Measurements from ENCODE around the gene SYT7. TPM values are rescaled to one million over a fixed set of nuclear protein-coding genes. Genes with fewer than 3 reads are reported as not detected.

Gene SYT7
- total RNA-seq, 1 donor from 2014 or later: 12.7 TPM

DNA sequence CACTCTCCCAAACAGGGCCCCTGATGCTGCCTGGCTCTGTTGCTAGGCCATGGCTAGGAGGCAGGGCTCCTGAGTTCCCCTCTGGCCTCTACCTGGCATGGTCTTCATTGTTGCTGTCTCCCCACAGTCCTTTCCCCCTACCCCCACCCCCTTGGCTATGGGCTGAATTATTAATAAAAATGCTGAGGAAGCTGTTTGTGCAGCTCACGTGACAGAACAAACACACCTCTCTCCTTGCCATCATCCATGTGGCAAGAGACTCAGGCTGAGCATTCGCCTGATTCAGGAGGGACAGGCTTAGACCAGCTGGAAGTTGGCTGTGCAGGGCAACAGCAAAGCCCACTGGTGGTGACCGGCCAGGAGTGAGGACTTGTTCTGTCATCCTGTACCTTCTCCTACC, 4.2 kb upstream of the SYT7 start:
- H3K27me3 ChIP-seq (ENCODE audit: control insufficient read depth, insufficient read depth, low read length): peaks cover 56% of the 10 kb centered on the region
- no peak for DNase-seq (ENCODE audit: low read depth)

DNA sequence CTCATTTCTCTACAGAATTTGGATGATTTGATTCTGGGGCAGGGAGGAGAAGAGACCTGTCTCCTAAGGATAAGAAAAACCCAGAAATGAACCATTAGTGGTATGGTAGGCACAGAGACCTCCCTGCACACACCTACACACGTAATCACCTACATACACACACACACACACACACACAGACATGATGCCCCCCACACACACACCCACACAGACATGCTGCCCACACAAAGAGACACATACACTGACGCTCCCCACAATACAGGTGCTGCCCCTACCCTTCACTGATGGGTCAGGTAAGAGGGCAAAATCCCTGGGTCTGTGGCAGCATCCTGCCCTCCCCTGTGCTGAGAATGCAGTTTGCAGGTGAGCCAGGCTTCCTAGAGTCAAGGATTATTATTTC, 1.1 kb upstream of the SYT7 start:
- no peak for DNase-seq (ENCODE audit: low read depth)
- Histone ChIP-seq H3K27me3 (ENCODE audit: control insufficient read depth, insufficient read depth, low read length) (peaks cover 59% of the 10 kb centered on the region), H3K36me3 (ENCODE audit: control insufficient read depth, insufficient read depth, low read length) (no peaks in the 10 kb centered on the region), H3K4me3 (ENCODE audit: low read depth, low read length) (no peak overlapping the region)
- TF ChIP-seq, protein P1, sequence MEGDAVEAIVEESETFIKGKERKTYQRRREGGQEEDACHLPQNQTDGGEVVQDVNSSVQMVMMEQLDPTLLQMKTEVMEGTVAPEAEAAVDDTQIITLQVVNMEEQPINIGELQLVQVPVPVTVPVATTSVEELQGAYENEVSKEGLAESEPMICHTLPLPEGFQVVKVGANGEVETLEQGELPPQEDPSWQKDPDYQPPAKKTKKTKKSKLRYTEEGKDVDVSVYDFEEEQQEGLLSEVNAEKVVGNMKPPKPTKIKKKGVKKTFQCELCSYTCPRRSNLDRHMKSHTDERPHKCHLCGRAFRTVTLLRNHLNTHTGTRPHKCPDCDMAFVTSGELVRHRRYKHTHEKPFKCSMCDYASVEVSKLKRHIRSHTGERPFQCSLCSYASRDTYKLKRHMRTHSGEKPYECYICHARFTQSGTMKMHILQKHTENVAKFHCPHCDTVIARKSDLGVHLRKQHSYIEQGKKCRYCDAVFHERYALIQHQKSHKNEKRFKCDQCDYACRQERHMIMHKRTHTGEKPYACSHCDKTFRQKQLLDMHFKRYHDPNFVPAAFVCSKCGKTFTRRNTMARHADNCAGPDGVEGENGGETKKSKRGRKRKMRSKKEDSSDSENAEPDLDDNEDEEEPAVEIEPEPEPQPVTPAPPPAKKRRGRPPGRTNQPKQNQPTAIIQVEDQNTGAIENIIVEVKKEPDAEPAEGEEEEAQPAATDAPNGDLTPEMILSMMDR (IDR thresholded peaks at IDR 0.05; ENCODE audit: insufficient read depth, low read length, poor library complexity, severe bottlenecking): no peak

More for the DNA sequence above, 4.2 kb upstream of the SYT7 start:
- H3K4me3 ChIP-seq (ENCODE audit: low read depth, low read length): no peak overlapping the region
- TF ChIP-seq, protein P1 (IDR thresholded peaks at IDR 0.05; ENCODE audit: insufficient read depth, low read length, poor library complexity, severe bottlenecking): no peak
- H3K36me3 ChIP-seq (ENCODE audit: control insufficient read depth, insufficient read depth, low read length): no peaks in the 10 kb centered on the region

DNA sequence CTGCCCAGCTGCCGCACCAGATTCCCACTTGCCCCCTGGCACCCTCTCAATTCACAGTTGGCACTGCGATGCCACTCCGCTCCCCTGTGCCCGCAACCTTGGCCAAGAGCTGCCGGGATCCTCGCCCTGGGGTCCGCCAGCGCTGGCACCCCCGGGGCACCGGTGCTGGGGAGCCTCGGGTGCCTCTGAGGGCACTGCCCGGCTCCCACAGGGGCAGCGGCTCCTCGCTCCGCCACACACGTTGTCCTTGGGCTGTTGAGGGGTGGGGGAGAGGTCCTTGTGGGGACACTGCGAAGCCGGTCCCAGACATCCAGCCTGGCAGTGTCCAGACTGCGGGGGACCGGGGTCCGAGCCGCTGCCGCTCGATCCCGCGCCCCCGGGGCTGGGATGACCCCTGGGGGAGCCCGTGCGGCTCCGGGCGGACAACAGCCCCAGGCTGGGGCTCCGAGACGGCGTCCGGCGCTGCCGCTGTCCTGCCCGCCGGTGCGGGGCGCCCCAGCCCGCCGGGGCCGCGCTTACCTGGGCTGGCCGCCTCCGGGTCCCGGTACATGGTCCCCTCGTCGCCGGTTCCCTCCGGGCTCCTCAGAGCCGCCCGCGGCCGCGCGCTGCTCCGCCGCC, 496 bp downstream of the SYT7 start:
- TF ChIP-seq, protein P1 (IDR thresholded peaks at IDR 0.05; ENCODE audit: insufficient read depth, low read length, poor library complexity, severe bottlenecking): no peak
- no peaks in the 10 kb centered on the region for H3K36me3 ChIP-seq (ENCODE audit: control insufficient read depth, insufficient read depth, low read length)
- no peak for DNase-seq (ENCODE audit: low read depth)
- H3K4me3 ChIP-seq (ENCODE audit: low read depth, low read length): peak overlapping the region; percentile 17
- H3K27me3 ChIP-seq (ENCODE audit: control insufficient read depth, insufficient read depth, low read length): peaks cover 62% of the 10 kb centered on the region

- peaks cover 63% of the 10 kb centered on the region for H3K27me3 ChIP-seq (ENCODE audit: control insufficient read depth, insufficient read depth, low read length)
- TF ChIP-seq, protein P1 (IDR thresholded peaks at IDR 0.05; ENCODE audit: insufficient read depth, low read length, poor library complexity, severe bottlenecking): no peak
- H3K36me3 ChIP-seq (ENCODE audit: control insufficient read depth, insufficient read depth, low read length): no peaks in the 10 kb centered on the region
- H3K4me3 ChIP-seq (ENCODE audit: low read depth, low read length): no peak overlapping the region
- DNase-seq (ENCODE audit: low read depth): no peak
Measured at GRCh38 chr11:61579676-61580270, 1.1 kb downstream of the SYT7 start.

DNA sequence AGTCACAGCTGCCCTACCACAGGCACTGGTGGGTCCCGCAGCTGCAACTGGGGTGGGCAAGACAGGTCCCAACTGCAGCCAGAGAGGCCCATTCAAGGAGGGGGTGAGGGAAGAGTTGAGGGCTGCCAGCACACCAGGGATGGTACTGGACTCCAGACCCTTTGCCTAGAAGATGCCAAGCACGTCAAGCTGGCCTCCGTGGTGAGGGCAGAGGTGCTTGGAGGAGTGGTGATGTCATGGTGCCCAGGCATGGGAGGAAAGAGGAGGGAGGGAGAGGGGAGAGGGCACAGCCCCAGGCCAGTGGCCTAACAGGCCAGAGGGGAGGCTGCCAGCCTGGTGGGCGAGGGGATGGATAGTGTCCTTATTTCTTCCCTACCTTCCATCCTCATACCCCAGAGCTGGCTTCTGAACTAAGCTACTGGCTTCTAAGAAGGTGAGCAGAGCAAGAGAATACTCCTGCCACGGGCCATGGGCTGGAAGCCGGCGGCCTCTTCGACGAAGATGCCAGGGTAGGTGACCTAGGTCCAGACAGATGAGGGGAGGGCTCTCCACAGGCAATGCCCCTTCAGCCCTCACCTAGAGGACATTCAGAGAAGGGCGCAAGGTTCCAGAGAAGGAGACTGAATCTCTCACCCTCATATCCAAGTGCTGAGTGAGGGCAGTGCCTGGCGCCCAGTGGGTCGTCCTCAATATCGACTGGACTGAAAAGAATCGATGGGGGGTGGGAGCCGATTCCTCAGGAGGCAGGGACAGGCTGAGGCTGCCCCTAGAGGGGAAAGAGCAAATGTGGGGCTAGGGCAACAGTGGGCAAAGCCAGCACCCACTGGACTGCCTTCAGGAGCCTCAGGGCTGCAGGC, 1.8 kb downstream of the SYT7 start:
- DNase-seq (ENCODE audit: low read depth): no peak
- Histone ChIP-seq H3K4me3 (ENCODE audit: low read depth, low read length) (no peak overlapping the region), H3K36me3 (ENCODE audit: control insufficient read depth, insufficient read depth, low read length) (no peaks in the 10 kb centered on the region), H3K27me3 (ENCODE audit: control insufficient read depth, insufficient read depth, low read length) (peaks cover 70% of the 10 kb centered on the region)
- TF ChIP-seq, protein P1 (IDR thresholded peaks at IDR 0.05; ENCODE audit: insufficient read depth, low read length, poor library complexity, severe bottlenecking): no peak

All from kidney epithelial cell (primary cell).